Ishikawa (cell line): ENCODE measurements around the gene CLASRP.

Experiments used
- CEBPB ChIP-seq: IDR thresholded peaks from 2 replicates; pipeline ENCODE4 v1.6.1; 2012
- CREB1 ChIP-seq: IDR thresholded peaks from 2 replicates; pipeline ENCODE4 v1.6.1; 2012; ENCODE audit warnings: low read depth
- EGR1 ChIP-seq: IDR thresholded peaks from 2 replicates; pipeline ENCODE4 v1.6.1; 2012
- EP300 ChIP-seq: IDR thresholded peaks from 2 replicates; pipeline ENCODE4 v1.6.1; 2012; ENCODE audit warnings: borderline replicate concordance
- FOXM1 ChIP-seq: IDR thresholded peaks from 2 replicates; pipeline ENCODE4 v1.6.1; 2012; ENCODE audit warnings: low read depth, borderline replicate concordance
- MAX ChIP-seq: IDR thresholded peaks from 2 replicates; pipeline ENCODE4 v1.6.1; 2012
- NFIC ChIP-seq: IDR thresholded peaks from 2 replicates; pipeline ENCODE4 v1.6.1; 2012
- RAD21 ChIP-seq: IDR thresholded peaks from 2 replicates; pipeline ENCODE4 v1.6.1; 2012; ENCODE audit warnings: low read depth
- REST ChIP-seq: IDR thresholded peaks from 2 replicates; pipeline ENCODE4 v1.6.1; 2012; ENCODE audit warnings: low read depth, mild to moderate bottlenecking
- TAF1 ChIP-seq: IDR thresholded peaks from 2 replicates; pipeline ENCODE4 v1.6.1; 2012; ENCODE audit warnings: low read depth, mild to moderate bottlenecking
- TCF12 ChIP-seq: IDR thresholded peaks from 2 replicates; pipeline ENCODE4 v1.6.1; 2012; ENCODE audit warnings: low read depth
- TEAD4 ChIP-seq: IDR thresholded peaks from 2 replicates; pipeline ENCODE4 v1.6.1; 2012
- USF1 ChIP-seq: IDR thresholded peaks from 2 replicates; pipeline ENCODE4 v1.6.1; 2012
- YY1 ChIP-seq: IDR thresholded peaks from 2 replicates; pipeline ENCODE4 v1.6.1; 2012; ENCODE audit warnings: low read depth
- ZBTB7A ChIP-seq: IDR thresholded peaks from 2 replicates; pipeline ENCODE4 v1.6.1; 2012; ENCODE audit warnings: low read depth

CLASRP gene

GRCh38 chr19:45099467-45100191, 60.8 kb downstream of the CLASRP start:
- TF ChIP-seq FOXM1, result no peak
- no peak for TF ChIP-seq TAF1
- no peak for TF ChIP-seq YY1
- no peak for TF ChIP-seq RAD21
- no peak for TF ChIP-seq TEAD4
- TF ChIP-seq USF1, result no peak
- TF ChIP-seq TCF12, result no peak
- TF ChIP-seq CREB1, result no peak

GRCh38 chr19:45100201-45100600, 61.4 kb downstream of the CLASRP start:
- no peak for TF ChIP-seq REST
- no peak for TF ChIP-seq CEBPB
- TF ChIP-seq TAF1, result no peak
- TF ChIP-seq CREB1, result no peak
- no peak for TF ChIP-seq ZBTB7A
- no peak for TF ChIP-seq YY1
- no peak for TF ChIP-seq FOXM1
- TF ChIP-seq TCF12, result no peak
- TF ChIP-seq TEAD4, result no peak
- no peak for TF ChIP-seq RAD21

GRCh38 chr19:45100846-45101252, 62.0 kb downstream of the CLASRP start:
- TF ChIP-seq ZBTB7A (no peak), TEAD4 (no peak), RAD21 (no peak), EP300 (no peak), FOXM1 (no peak), CREB1 (no peak), NFIC (no peak), REST (no peak), TAF1 (no peak), CEBPB (no peak), TCF12 (no peak), YY1 (no peak), MAX (no peak), EGR1 (no peak), USF1 (no peak)

GRCh38 chr19:45101806-45102205, 63.0 kb downstream of the CLASRP start:
- TF ChIP-seq TAF1 (no peak), CEBPB (no peak), RAD21 (no peak), NFIC (no peak), TEAD4 (no peak), FOXM1 (no peak), EGR1 (no peak), TCF12 (no peak), USF1 (no peak)

- TF ChIP-seq REST, result no peak
- TF ChIP-seq TAF1, result no peak
- TF ChIP-seq RAD21, result no peak
- no peak for TF ChIP-seq ZBTB7A
- no peak for TF ChIP-seq TEAD4
- no peak for TF ChIP-seq USF1
- TF ChIP-seq FOXM1, result no peak
- TF ChIP-seq TCF12, result no peak
- TF ChIP-seq YY1, result no peak
- no peak for TF ChIP-seq CEBPB
- no peak for TF ChIP-seq NFIC
- no peak for TF ChIP-seq EGR1
- no peak for TF ChIP-seq MAX
Measured at GRCh38 chr19:45102481-45102880, 63.6 kb downstream of the CLASRP start.
